Measurements from ENCODE around the gene C1orf185.
"Not testable (repeated sequence)": the region's sequence is repeated elsewhere in the genome, so short reads cannot be mapped to it uniquely, and the experiment has no call there.

The C1orf185 gene

DNA sequence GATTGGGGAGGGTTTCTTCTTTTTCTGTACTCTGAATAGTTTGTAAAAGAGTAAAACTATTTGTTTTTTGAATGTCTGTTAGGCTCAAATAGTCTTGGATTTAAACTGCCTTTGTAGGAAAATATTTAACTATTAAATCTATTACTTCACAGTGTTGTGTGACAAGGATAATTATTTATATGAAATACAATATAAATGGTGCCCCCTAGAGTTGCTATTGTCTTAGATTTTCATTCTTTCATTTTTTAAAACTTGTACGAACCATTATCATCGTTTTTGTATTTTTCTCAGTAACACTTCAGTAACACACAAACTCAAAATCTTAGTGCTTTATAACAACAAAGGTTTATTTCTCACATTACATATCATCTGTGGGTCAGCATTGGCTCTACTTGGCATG, 37.4 kb downstream of the C1orf185 start:
- Histone ChIP-seq H3K9ac (ENCODE audit: low read depth, low read length) (no peak overlapping the region), H3K9me3 (ENCODE audit: control insufficient read depth, insufficient read depth, low read length) (no peaks in the 10 kb centered on the region), H3K27me3 (ENCODE audit: control insufficient read depth, insufficient read depth, low read length) (no peaks in the 10 kb centered on the region), H3K4me1 (ENCODE audit: control insufficient read depth, insufficient read depth, low read length) (peaks cover 2% of the 10 kb centered on the region), H3K4me3 (ENCODE audit: low read depth, low read length) (no peak overlapping the region), H3K36me3 (ENCODE audit: control insufficient read depth, insufficient read depth, low read length) (no peaks in the 10 kb centered on the region)

DNA sequence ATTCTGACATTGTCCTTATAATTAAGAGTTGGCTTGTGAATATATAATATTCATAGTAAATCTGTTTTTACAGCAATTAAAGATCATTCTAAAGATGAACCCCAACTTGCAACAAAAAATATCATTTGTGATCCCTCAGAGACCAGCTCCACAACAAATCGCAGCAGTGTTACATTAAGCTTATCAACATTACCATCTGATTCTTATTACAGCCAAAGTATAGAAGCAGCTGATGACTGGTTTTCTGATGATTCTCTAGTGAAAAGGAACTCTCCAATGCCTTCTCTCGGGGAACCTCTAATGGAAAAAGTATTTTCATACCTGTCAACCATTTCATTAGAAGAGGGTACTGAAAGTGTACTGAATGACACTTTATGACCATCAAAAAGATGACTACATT, 45.4 kb downstream of the C1orf185 start:
- no peak overlapping the region for H3K4me3 ChIP-seq (ENCODE audit: low read depth, low read length)
- H3K9me3 ChIP-seq (ENCODE audit: control insufficient read depth, insufficient read depth, low read length): no peaks in the 10 kb centered on the region
- no peaks in the 10 kb centered on the region for H3K36me3 ChIP-seq (ENCODE audit: control insufficient read depth, insufficient read depth, low read length)
- H3K27me3 ChIP-seq (ENCODE audit: control insufficient read depth, insufficient read depth, low read length): no peaks in the 10 kb centered on the region
- H3K9ac ChIP-seq (ENCODE audit: low read depth, low read length): no peak overlapping the region
- H3K4me1 ChIP-seq (ENCODE audit: control insufficient read depth, insufficient read depth, low read length): peaks cover 2% of the 10 kb centered on the region

DNA sequence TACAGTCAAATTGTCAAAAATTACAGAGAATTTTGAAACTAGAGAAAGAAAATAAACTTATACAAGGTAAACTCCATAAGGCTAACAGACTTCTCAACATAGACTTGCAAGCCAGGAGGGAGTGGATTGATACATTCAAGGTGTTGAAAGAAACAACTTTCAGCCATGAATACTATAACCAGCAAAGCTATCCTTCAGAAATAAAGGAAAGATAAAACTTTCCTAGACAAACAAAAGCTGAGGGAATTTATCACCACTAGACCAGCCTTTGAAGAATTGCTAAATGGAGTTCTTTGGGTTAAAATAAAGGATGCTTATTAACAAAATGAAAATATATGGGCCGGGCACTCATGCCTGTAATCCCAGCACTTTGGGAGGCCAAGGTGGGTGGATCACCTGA, 52.7 kb downstream of the C1orf185 start:
- Histone ChIP-seq H3K36me3 (ENCODE audit: control insufficient read depth, insufficient read depth, low read length) (no peaks in the 10 kb centered on the region), H3K4me1 (ENCODE audit: control insufficient read depth, insufficient read depth, low read length) (no peaks in the 10 kb centered on the region), H3K9ac (ENCODE audit: low read depth, low read length) (no peak overlapping the region), H3K9me3 (ENCODE audit: control insufficient read depth, insufficient read depth, low read length) (no peaks in the 10 kb centered on the region), H3K4me3 (ENCODE audit: low read depth, low read length) (no peak overlapping the region), H3K27me3 (ENCODE audit: control insufficient read depth, insufficient read depth, low read length) (no peaks in the 10 kb centered on the region)

DNA sequence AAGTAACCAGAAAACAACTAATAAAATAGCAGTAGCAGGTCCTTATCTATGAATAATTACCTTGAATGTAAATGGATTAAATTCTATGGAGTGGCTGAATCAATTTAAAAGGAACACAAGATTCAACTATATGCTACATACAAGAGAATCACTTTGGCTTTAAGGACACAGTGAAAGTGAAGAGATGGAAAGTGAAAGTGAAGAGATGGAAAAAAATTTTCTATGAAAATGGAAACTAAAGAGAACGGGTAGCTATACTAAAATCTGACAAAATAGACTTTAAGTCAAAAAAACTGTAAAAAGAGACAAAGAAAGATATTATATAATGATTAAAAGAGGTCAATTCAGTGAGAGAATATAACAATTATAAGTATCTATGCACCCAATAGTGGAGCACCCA, 54.7 kb downstream of the C1orf185 start:
- no peaks in the 10 kb centered on the region for H3K4me1 ChIP-seq (ENCODE audit: control insufficient read depth, insufficient read depth, low read length)
- no peaks in the 10 kb centered on the region for H3K36me3 ChIP-seq (ENCODE audit: control insufficient read depth, insufficient read depth, low read length)
- H3K4me3 ChIP-seq (ENCODE audit: low read depth, low read length): no peak overlapping the region
- H3K9ac ChIP-seq (ENCODE audit: low read depth, low read length): no peak overlapping the region
- no peaks in the 10 kb centered on the region for H3K27me3 ChIP-seq (ENCODE audit: control insufficient read depth, insufficient read depth, low read length)
- H3K9me3 ChIP-seq (ENCODE audit: control insufficient read depth, insufficient read depth, low read length): no peaks in the 10 kb centered on the region

DNA sequence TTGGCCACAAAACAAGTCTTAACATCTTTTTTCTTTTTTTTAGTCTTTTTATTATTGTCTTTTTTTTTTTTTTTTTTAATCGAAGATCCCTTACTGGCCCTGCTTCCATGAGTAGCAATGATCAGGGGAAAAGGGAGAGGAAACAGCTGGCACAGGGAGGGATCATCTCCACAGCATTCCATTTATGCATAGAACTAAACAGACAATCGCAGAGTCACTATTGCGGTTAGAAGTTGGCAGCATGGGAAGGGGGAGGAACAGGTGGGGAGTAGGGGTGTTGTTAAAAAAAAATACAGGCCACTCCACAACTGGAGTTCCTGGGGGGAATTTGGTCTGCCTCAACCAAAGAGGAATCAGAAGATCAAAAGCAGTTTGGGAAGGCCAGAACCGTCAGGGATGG, 55.4 kb downstream of the C1orf185 start:
- no peaks in the 10 kb centered on the region for H3K4me1 ChIP-seq (ENCODE audit: control insufficient read depth, insufficient read depth, low read length)
- H3K4me3 ChIP-seq (ENCODE audit: low read depth, low read length): no peak overlapping the region
- H3K9ac ChIP-seq (ENCODE audit: low read depth, low read length): no peak overlapping the region
- no peaks in the 10 kb centered on the region for H3K36me3 ChIP-seq (ENCODE audit: control insufficient read depth, insufficient read depth, low read length)
- no peaks in the 10 kb centered on the region for H3K27me3 ChIP-seq (ENCODE audit: control insufficient read depth, insufficient read depth, low read length)
- H3K9me3 ChIP-seq (ENCODE audit: control insufficient read depth, insufficient read depth, low read length): no peaks in the 10 kb centered on the region

DNA sequence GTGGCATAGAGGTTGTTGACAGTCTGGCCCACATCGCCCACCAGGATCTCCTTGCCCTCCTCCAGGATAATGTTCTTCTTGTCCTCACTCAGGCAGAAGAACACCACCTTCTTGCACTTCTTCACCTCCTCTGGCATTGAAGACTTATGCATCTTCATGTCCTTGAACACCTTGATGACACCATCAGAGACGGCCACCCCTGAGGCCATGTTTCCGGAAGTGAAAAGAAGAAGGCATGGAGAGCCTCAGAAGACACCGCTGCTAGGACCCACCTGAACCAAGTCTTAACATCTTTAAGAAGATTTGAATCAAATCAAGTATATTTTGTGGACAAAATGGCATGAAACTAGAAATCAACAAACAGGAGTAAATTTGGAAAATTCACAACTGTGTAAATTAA, 56.2 kb downstream of the C1orf185 start:
- Histone ChIP-seq H3K9ac (ENCODE audit: low read depth, low read length) (no peak overlapping the region), H3K9me3 (ENCODE audit: control insufficient read depth, insufficient read depth, low read length) (no peaks in the 10 kb centered on the region), H3K36me3 (ENCODE audit: control insufficient read depth, insufficient read depth, low read length) (no peaks in the 10 kb centered on the region), H3K4me3 (ENCODE audit: low read depth, low read length) (no peak overlapping the region), H3K4me1 (ENCODE audit: control insufficient read depth, insufficient read depth, low read length) (no peaks in the 10 kb centered on the region), H3K27me3 (ENCODE audit: control insufficient read depth, insufficient read depth, low read length) (no peaks in the 10 kb centered on the region)

DNA sequence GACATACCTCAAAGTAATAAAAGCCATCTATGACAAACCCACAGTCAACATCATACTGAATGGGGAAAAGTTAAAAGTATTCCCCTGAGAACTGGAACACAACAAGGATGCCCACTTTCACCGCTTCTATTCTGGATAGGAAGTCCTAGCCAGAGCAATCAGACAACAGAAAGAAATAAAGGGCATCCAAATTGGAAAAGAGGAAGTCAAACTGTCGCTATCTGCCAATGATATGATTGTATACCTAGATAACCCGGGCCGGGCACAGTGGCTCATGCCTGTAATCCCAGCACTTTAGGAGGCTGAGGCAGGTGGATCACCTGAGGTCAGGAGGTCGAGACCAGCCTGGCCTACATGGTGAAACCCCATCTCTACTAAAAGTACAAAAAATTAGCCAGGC, 60.5 kb downstream of the C1orf185 start:
- H3K9me3 ChIP-seq (ENCODE audit: control insufficient read depth, insufficient read depth, low read length); H3K4me1 ChIP-seq (ENCODE audit: control insufficient read depth, insufficient read depth, low read length); H3K9ac ChIP-seq (ENCODE audit: low read depth, low read length); H3K4me3 ChIP-seq (ENCODE audit: low read depth, low read length); H3K27me3 ChIP-seq (ENCODE audit: control insufficient read depth, insufficient read depth, low read length); H3K36me3 ChIP-seq (ENCODE audit: control insufficient read depth, insufficient read depth, low read length): not testable (repeated sequence)

DNA sequence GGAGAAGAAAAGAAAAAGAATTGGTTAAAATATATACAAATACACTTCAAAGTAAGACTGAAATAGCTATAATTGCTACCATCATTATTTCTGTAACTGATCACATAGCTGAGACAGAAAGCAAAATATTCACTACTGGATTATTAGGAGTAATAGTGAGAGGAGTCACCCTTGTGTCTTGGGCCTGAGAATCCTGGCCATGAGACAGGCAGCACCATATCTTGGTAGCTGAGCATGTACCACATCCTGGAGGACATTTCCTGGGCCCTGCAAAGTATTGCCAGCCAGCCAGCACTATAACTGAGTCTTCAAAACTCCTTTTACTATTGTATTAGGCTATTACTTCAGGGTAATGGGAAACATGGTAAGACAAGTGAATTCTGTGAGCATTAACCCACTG, 63.5 kb downstream of the C1orf185 start:
- Histone ChIP-seq H3K4me3 (ENCODE audit: low read depth, low read length) (no peak overlapping the region), H3K9me3 (ENCODE audit: control insufficient read depth, insufficient read depth, low read length) (no peaks in the 10 kb centered on the region), H3K9ac (ENCODE audit: low read depth, low read length) (no peak overlapping the region), H3K27me3 (ENCODE audit: control insufficient read depth, insufficient read depth, low read length) (no peaks in the 10 kb centered on the region), H3K4me1 (ENCODE audit: control insufficient read depth, insufficient read depth, low read length) (no peaks in the 10 kb centered on the region), H3K36me3 (ENCODE audit: control insufficient read depth, insufficient read depth, low read length) (no peaks in the 10 kb centered on the region)

DNA sequence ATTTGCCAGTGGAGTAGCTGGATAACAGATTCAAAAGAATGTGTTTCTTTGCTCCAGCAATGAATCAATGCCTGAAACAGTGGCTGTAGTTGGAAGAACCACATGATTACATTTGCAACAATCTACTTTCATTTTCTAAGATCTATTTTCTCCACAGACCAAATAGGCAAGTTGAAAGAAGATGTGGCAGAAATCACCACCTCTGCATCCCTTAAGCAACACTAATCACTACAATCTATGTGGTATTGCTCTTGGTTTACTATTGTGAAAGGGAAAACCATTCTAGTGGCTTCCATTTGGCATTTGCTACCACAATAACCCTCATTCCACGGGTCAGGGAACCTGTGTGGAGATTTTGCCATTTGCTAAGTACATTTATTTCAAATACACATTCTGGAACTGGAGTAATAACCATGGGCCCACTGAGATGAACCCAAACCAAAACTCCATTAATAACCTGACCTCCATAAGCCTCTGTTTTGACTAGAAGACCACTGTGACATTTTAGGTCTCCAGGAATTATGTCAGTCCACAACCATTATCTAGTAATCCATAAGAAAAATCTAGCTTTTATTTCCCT, 66.3 kb downstream of the C1orf185 start:
- Histone ChIP-seq H3K27me3 (ENCODE audit: control insufficient read depth, insufficient read depth, low read length) (no peaks in the 10 kb centered on the region), H3K9me3 (ENCODE audit: control insufficient read depth, insufficient read depth, low read length) (no peaks in the 10 kb centered on the region), H3K9ac (ENCODE audit: low read depth, low read length) (no peak overlapping the region), H3K4me1 (ENCODE audit: control insufficient read depth, insufficient read depth, low read length) (no peaks in the 10 kb centered on the region), H3K4me3 (ENCODE audit: low read depth, low read length) (no peak overlapping the region), H3K36me3 (ENCODE audit: control insufficient read depth, insufficient read depth, low read length) (no peaks in the 10 kb centered on the region)

DNA sequence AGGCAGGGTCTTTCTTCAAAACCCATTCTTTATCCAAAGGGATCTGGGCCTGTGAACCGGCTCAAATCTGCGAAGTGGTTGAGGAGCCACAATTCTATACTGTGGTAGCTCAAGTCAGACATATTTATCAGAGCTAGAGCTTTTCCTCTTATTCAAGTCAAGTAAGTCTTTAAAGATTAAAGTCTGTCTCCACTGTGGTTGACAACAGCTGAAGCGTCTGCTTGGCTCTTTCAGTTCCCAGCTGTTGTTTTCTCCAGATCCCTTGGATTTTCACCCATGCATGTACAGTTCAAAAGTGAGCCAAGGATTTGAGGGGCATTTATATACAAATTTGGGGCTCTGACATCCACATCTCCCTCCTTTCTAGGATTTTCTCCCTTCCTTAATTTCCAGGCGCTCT, 66.9 kb downstream of the C1orf185 start:
- Histone ChIP-seq H3K9me3 (ENCODE audit: control insufficient read depth, insufficient read depth, low read length) (no peaks in the 10 kb centered on the region), H3K36me3 (ENCODE audit: control insufficient read depth, insufficient read depth, low read length) (no peaks in the 10 kb centered on the region), H3K9ac (ENCODE audit: low read depth, low read length) (no peak overlapping the region), H3K4me1 (ENCODE audit: control insufficient read depth, insufficient read depth, low read length) (no peaks in the 10 kb centered on the region), H3K4me3 (ENCODE audit: low read depth, low read length) (no peak overlapping the region), H3K27me3 (ENCODE audit: control insufficient read depth, insufficient read depth, low read length) (no peaks in the 10 kb centered on the region)

DNA sequence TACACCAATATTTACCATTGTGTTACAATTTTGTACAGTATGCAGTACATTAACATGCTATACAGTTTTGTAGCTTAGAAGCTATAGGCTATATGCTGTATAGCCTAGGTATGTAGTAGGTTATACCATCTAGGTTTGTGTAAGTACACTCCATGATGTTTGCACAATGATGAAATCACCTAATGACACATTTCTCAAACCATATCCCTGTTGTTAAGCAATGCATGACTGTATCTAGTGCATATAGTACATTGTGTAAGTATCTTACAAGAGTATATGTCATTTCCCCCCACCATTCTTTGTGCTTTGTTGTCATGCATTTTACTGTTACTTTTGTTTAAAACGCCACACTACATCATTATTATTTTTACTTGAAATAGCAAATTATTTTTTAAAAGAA, 68.3 kb downstream of the C1orf185 start:
- Histone ChIP-seq H3K9ac (ENCODE audit: low read depth, low read length) (no peak overlapping the region), H3K4me1 (ENCODE audit: control insufficient read depth, insufficient read depth, low read length) (no peaks in the 10 kb centered on the region), H3K4me3 (ENCODE audit: low read depth, low read length) (no peak overlapping the region), H3K36me3 (ENCODE audit: control insufficient read depth, insufficient read depth, low read length) (no peaks in the 10 kb centered on the region), H3K9me3 (ENCODE audit: control insufficient read depth, insufficient read depth, low read length) (no peaks in the 10 kb centered on the region), H3K27me3 (ENCODE audit: control insufficient read depth, insufficient read depth, low read length) (no peaks in the 10 kb centered on the region)

DNA sequence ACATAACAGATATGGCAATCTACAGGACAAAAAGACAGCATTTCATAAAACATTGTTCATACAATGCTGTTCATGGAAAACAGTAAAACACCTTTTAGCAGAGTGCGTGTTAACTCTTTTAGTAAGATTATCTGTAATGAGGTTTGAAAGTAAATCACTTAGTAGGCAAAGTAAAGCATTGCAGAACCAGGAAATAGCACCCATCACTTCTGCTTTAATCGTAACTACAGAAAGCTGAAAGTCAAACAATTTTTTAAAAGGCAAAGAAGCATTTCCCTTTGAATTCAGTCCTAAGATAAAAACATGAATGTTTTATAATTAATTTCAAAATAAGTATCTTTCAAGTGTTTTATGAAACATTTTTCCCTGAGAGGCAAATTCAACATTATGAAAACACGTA, 70.8 kb downstream of the C1orf185 start:
- Histone ChIP-seq H3K9me3 (ENCODE audit: control insufficient read depth, insufficient read depth, low read length) (no peaks in the 10 kb centered on the region), H3K4me3 (ENCODE audit: low read depth, low read length) (no peak overlapping the region), H3K4me1 (ENCODE audit: control insufficient read depth, insufficient read depth, low read length) (no peaks in the 10 kb centered on the region), H3K27me3 (ENCODE audit: control insufficient read depth, insufficient read depth, low read length) (no peaks in the 10 kb centered on the region), H3K9ac (ENCODE audit: low read depth, low read length) (no peak overlapping the region), H3K36me3 (ENCODE audit: control insufficient read depth, insufficient read depth, low read length) (no peaks in the 10 kb centered on the region)

DNA sequence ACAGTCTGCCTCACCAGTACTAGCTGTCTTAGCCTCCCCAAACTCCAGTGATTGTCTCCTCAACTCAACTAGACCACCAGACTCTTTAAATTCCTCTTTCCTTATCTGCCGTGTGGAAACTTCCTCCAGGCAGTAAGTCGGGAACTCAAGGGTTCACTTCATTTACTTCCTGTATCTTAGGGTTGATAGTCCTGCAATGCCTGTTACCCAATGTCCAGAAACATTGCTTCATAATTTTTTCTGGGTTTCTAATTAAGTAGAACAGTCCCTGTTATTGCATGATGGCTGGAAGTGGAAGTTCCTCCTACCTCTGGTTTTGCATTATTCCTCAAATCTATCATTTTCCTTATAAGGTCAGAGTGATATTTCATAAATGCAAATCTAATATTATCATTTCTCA, 73.2 kb downstream of the C1orf185 start:
- Histone ChIP-seq H3K9me3 (ENCODE audit: control insufficient read depth, insufficient read depth, low read length) (no peaks in the 10 kb centered on the region), H3K36me3 (ENCODE audit: control insufficient read depth, insufficient read depth, low read length) (no peaks in the 10 kb centered on the region), H3K4me3 (ENCODE audit: low read depth, low read length) (no peak overlapping the region), H3K27me3 (ENCODE audit: control insufficient read depth, insufficient read depth, low read length) (no peaks in the 10 kb centered on the region), H3K4me1 (ENCODE audit: control insufficient read depth, insufficient read depth, low read length) (no peaks in the 10 kb centered on the region), H3K9ac (ENCODE audit: low read depth, low read length) (no peak overlapping the region)

Data from iPS-15b (cell line).